ENCODE measurements around the gene FGF22.
"Not testable (repeated sequence)": the region's sequence is repeated elsewhere in the genome, so short reads cannot be mapped to it uniquely, and the experiment has no call there.

The FGF22 gene

GRCh38 chr19:607301-608154 lies 32.2 kb upstream of the FGF22 start:
- DNase-seq = no peak

- DNase-seq = no peak
These were observed 31.3 kb upstream of the FGF22 start for GRCh38 chr19:608155-609003.

- no peak for DNase-seq
These were observed 30.7 kb upstream of the FGF22 start for GRCh38 chr19:609004-609346.

GRCh38 chr19:610071-610800 lies 29.4 kb upstream of the FGF22 start:
- DNase-seq = no peak

GRCh38 chr19:610801-611480 lies 28.7 kb upstream of the FGF22 start:
- DNase-seq = no peak

- DNase-seq = no peak
These were observed 28.2 kb upstream of the FGF22 start for GRCh38 chr19:611481-611868.

- DNase-seq = no peak
These were observed 26.7 kb upstream of the FGF22 start for GRCh38 chr19:612941-613340.

GRCh38 chr19:613732-614567 lies 25.7 kb upstream of the FGF22 start:
- no peak for DNase-seq

GRCh38 chr19:615619-616018 lies 24.1 kb upstream of the FGF22 start:
- no peak for DNase-seq

GRCh38 chr19:616062-616700 lies 23.5 kb upstream of the FGF22 start:
- DNase-seq = no peak

GRCh38 chr19:616747-617526 lies 22.7 kb upstream of the FGF22 start:
- DNase-seq = no peak

- DNase-seq = no peak
These were observed 22.0 kb upstream of the FGF22 start for GRCh38 chr19:617551-618246.

GRCh38 chr19:618247-618619 lies 21.4 kb upstream of the FGF22 start:
- no peak for DNase-seq

GRCh38 chr19:618674-619285 lies 20.9 kb upstream of the FGF22 start:
- no peak for DNase-seq

- no peak for DNase-seq
These were observed 20.2 kb upstream of the FGF22 start for GRCh38 chr19:619286-620002.

- DNase-seq = no peak
These were observed 19.4 kb upstream of the FGF22 start for GRCh38 chr19:620166-620862.

GRCh38 chr19:621191-621590 lies 18.5 kb upstream of the FGF22 start:
- not testable (repeated sequence) for DNase-seq

- DNase-seq = no peak
These were observed 17.9 kb upstream of the FGF22 start for GRCh38 chr19:621819-622218.
